Pancreas (tissue), 10 donors: ENCODE data around the gene CABYR. TPM values are rescaled to one million over a fixed set of nuclear protein-coding genes. Genes with fewer than 3 reads are reported as not detected.

Source experiments
- ATAC-seq, 4 donors: fragments of 200-7000 bp; cut with Tn5 transposase; one replicate each; pipeline versions ENCODE4 v1.8.0 to v1.9.1; 2020; ENCODE audit warnings: mild to moderate bottlenecking in 4 of 4, moderate library complexity in 4 of 4
- DNase-seq, 6 donors: peaks; one replicate each; pipeline ENCODE4 v3.0.0-alpha.2; 2020
- FAIRE-seq: peaks from 2 replicates; lab custom pipeline; 2012; peaks lifted over from hg19 to GRCh38; lab: Jason Lieb, UNC
- H3K27ac ChIP-seq, 4 donors: fragments of 200-600 bp; sonication (generic); 1 replicate in 3 of 4; 2 replicates in 1 of 4; pipeline versions ENCODE4 v1.5.0 to v1.8.0; 2020
- H3K27me3 ChIP-seq, 4 donors: fragments of 200-600 bp; one replicate each; pipeline ENCODE4 v1.8.0; 2021
- H3K36me3 ChIP-seq, 3 donors: fragments of 200-600 bp; sonication (generic) in 1 of 3; one replicate each; pipeline versions ENCODE4 v1.5.0 to v1.8.0; 2020 to 2021
- H3K4me1 ChIP-seq, 3 donors: fragments of 200-600 bp; one replicate each; pipeline ENCODE4 v1.8.0; 2021
- H3K4me3 ChIP-seq, 4 donors: fragments of 200-600 bp; sonication (generic) in 2 of 4; one replicate each; pipeline versions ENCODE4 v1.5.0 to v1.8.0; 2020 to 2021
- H3K9me3 ChIP-seq, 4 donors: fragments of 200-600 bp; one replicate each; pipeline ENCODE4 v1.8.0; 2021
- WGBS, 2 donors: extraction: QIAGEN DNeasy Blood & Tissue Kit; methylation state at CpG; one replicate each; pipeline ENCODE4 v1.1.7; 2013; 5-methylcytosine and 5-hydroxymethylcytosine counted together
- intact Hi-C, 3 donors: fragments of 100-400 bp; cut with DNase I; formaldehyde crosslinking; loops; one replicate each; pipeline versions ENCODE4 v1.11.1 to v1.14.2; 2022
- polyA plus RNA-seq, 2 donors: library from polyadenylated mRNA; stranded (reverse); fragments of 200-250 nt; gene quantifications; one replicate each; pipeline ENCODE4 v1.2.3, GENCODE V29; 2013
- total RNA-seq, 6 donors: library from RNA; stranded (reverse); fragmentation: NEBNext Ultra II Directional in 4 of 6; extraction: Animal tissue kit (Norgen Biotek cat#: 25700) in 4 of 6; gene quantifications; one replicate each; pipeline versions ENCODE4 v1.2.1 to v1.2.4, GENCODE V29; 2021 to 2023
- TF ChIP-seq, protein P1 (sequence below), 4 donors: fragments of 200-600 bp; sonication (generic) in 3 of 4; IDR thresholded peaks; one replicate each; pipeline versions ENCODE4 v1.5.0 to v1.8.0; 2021; ENCODE audit warnings: antibody characterized with exemption in 4 of 4
- donor health status: healthy with polysubstance abuse.
- donor health status: DM: no; HTN: no; CAD: no; lungs with moderate emphysema.
- donor health status: DM: no; HTN: no; CAD: no.
- donor health status: control.
- donor health status: control.
- donor health status: Bipolar disorder and iron deficiency.
- donor health status: DM: yes; HTN: yes; CAD: no.
- donor health status: DM: no; HTN: no; CAD: no.
- donor health status: DM: no; HTN: no; CAD: no.
- donor health status: DM: yes; HTN: yes; CAD: no.

CABYR gene
- total and polyA plus RNA-seq, 8 donors, result 0.20 to 0.78 (median 0.25) TPM; not detected in 1

- intact Hi-C loops, result no loop called here
- Histone ChIP-seq H3K27ac (no peak overlapping the region), H3K36me3 (no peaks in the 10 kb centered on the region), H3K27me3 (no peaks in the 10 kb centered on the region), H3K9me3 (no peaks in the 10 kb centered on the region), H3K4me3 (no peak overlapping the region), H3K4me1 (peaks cover 0 to 10% (median 4%) of the 10 kb centered on the region in 3 donors)
- 89 to 93% methylated on average over 3 of the region's 3 CpGs for WGBS, 2 donors
- ATAC-seq (no peak), DNase-seq (no peak), FAIRE-seq (no peak)
- TF ChIP-seq, protein P1, sequence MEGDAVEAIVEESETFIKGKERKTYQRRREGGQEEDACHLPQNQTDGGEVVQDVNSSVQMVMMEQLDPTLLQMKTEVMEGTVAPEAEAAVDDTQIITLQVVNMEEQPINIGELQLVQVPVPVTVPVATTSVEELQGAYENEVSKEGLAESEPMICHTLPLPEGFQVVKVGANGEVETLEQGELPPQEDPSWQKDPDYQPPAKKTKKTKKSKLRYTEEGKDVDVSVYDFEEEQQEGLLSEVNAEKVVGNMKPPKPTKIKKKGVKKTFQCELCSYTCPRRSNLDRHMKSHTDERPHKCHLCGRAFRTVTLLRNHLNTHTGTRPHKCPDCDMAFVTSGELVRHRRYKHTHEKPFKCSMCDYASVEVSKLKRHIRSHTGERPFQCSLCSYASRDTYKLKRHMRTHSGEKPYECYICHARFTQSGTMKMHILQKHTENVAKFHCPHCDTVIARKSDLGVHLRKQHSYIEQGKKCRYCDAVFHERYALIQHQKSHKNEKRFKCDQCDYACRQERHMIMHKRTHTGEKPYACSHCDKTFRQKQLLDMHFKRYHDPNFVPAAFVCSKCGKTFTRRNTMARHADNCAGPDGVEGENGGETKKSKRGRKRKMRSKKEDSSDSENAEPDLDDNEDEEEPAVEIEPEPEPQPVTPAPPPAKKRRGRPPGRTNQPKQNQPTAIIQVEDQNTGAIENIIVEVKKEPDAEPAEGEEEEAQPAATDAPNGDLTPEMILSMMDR (IDR thresholded peaks at IDR 0.05), result no peak
These were observed 66.0 kb downstream of the CABYR start for GRCh38 chr18:24204904-24205303.

DNA sequence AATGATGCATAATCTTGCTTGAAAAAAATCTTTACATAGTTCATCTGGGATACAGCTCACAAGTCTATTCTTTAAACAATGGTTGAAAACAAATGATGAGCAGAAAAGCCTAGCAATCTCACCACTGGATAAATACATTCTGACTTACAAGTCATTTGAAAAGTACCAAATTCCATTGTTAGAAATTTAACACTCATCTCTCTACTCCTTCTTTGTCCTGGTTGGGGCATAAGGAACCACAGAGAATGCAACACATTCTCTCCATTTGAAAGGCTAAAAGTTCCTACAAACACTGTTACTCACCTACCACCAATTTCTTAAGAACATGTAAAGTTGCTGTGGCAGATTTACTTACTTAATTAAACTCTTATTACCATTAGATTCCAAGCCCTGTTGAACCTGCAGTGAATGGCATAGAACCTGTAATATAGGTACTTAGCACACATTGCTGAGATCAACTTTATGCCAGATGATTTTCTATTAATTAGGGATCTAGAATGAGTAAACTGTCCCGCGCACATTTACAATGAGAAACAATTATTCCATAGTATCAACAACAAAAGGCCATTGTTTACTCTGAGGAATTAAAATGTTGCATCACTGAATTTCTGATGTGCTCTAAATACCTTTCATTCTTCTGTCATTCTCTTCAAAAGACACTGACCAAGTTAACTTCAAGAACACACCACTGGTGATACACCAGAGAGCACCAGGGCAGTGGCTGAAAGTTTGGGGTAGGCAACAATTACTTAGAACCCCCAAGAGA lies 69.6 kb downstream of the CABYR start:
- H3K4me3 ChIP-seq, result no peak overlapping the region
- H3K27me3 ChIP-seq, result no peaks in the 10 kb centered on the region
- intact Hi-C loops, result no loop called here
- 30 to 38% methylated on average over 2 of the region's 2 CpGs for WGBS, 2 donors
- no peak for FAIRE-seq
- no peaks in the 10 kb centered on the region for H3K4me1 ChIP-seq
- no peak for DNase-seq
- H3K27ac ChIP-seq, result no peak overlapping the region
- no peaks in the 10 kb centered on the region for H3K9me3 ChIP-seq
- H3K36me3 ChIP-seq, result no peaks in the 10 kb centered on the region
- TF ChIP-seq, protein P1 (IDR thresholded peaks at IDR 0.05), result no peak
- no peak for ATAC-seq

DNA sequence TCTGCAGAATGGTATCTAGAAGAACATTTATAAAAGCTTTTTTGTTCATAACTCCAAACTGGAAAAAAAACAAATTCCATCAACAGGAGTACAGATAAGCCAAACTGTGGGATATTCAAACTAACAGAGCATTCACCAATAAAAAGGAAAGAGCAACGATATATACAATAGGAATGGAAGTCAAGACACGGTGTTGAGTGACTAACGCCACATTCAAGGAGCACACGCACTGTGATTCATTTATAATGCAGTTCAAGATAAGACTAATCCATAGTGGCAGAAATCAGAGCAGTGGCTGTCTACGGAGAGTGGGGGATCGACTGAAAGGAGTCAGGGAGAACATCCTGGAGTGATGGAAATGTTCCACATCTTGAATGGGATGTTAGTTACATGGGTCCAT lies 70.7 kb downstream of the CABYR start:
- no peak overlapping the region for H3K4me3 ChIP-seq
- no peaks in the 10 kb centered on the region for H3K27me3 ChIP-seq
- 95% methylated on average over 6 of the region's 6 CpGs for WGBS, 2 donors
- H3K27ac ChIP-seq, result no peak overlapping the region
- H3K9me3 ChIP-seq, result no peaks in the 10 kb centered on the region
- H3K4me1 ChIP-seq, result peaks cover 4 to 10% (median 7%) of the 10 kb centered on the region in 3 donors
- intact Hi-C loops, result no loop called here
- ATAC-seq (no peak), DNase-seq (no peak), FAIRE-seq (no peak)
- TF ChIP-seq, protein P1 (IDR thresholded peaks at IDR 0.05), result no peak
- no peaks in the 10 kb centered on the region for H3K36me3 ChIP-seq

Other genes with a start within 250 kb of the CABYR start
- 10 to 100 TPM; 10.1 to 18.2 (median 12.2) TPM for gene TTC39C, start 124.3 kb upstream of the CABYR start, total RNA-seq
- gene TTC39C, start 124.3 kb upstream of the CABYR start, polyA plus RNA-seq, result 10 to 100 TPM; 20.0 to 27.1 TPM